Tibial nerve (tissue), 4 donors: ENCODE measurements around the gene XIST. TPM values are rescaled to one million over a fixed set of nuclear protein-coding genes. Genes with fewer than 3 reads are reported as not detected.
"Not testable (repeated sequence)": the region's sequence is repeated elsewhere in the genome, so short reads cannot be mapped to it uniquely, and the experiment has no call there.

ENCODE experiments used
- DNase-seq, 2 donors: peaks; one replicate each; pipeline ENCODE4 v3.0.0-alpha.2; 2019; ENCODE audit warnings: low spot score in 2 of 2
- H3K27ac ChIP-seq, 4 donors: fragments of 200-600 bp; sonication (generic) in 3 of 4; one replicate each; pipeline ENCODE4 v1.5.1; 2017 to 2019; ENCODE audit warnings: mild to moderate bottlenecking in 1 of 4
- H3K27me3 ChIP-seq, 2 donors: fragments of 200-600 bp; sonication (generic) in 1 of 2; one replicate each; pipeline versions ENCODE4 v1.5.1 to v1.6.0; 2017 to 2019
- H3K36me3 ChIP-seq, 3 donors: fragments of 200-600 bp; sonication (generic); one replicate each; pipeline ENCODE4 v1.5.1; 2018 to 2019
- H3K4me1 ChIP-seq, 4 donors: fragments of 200-600 bp; sonication (generic) in 3 of 4; one replicate each; pipeline ENCODE4 v1.5.1; 2017 to 2019
- H3K4me3 ChIP-seq, 4 donors: fragments of 200-600 bp; sonication (generic) in 3 of 4; one replicate each; pipeline ENCODE4 v1.5.1; 2017 to 2019; ENCODE audit warnings: mild to moderate bottlenecking in 1 of 4, moderate library complexity in 1 of 4
- H3K9me3 ChIP-seq, 4 donors: fragments of 200-600 bp; sonication (generic) in 3 of 4; one replicate each; pipeline ENCODE4 v1.5.1; 2017 to 2019
- CTCF ChIP-seq, 5 experiments: fragments of 200-600 bp in 3 of 5; fragments of 450-650 bp in 2 of 5; sonication (generic) in 3 of 5; IDR thresholded peaks; one replicate each; pipeline ENCODE4 v1.5.1; 2016 to 2019; ENCODE audit warnings: antibody characterized with exemption in 5 of 5, mild to moderate bottlenecking in 3 of 5, moderate library complexity in 2 of 5
- EP300 ChIP-seq, 2 donors: sonication (generic); formaldehyde crosslinking; IDR thresholded peaks; one replicate each; pipeline ENCODE4 v1.6.1; 2017; ENCODE audit warnings: antibody characterized with exemption in 2 of 2, mild to moderate bottlenecking in 1 of 2
- POLR2A ChIP-seq, 2 donors: fragments of 450-650 bp; IDR thresholded peaks; one replicate each; pipeline ENCODE4 v1.6.1; 2017; ENCODE audit warnings: antibody characterized with exemption in 2 of 2, mild to moderate bottlenecking in 2 of 2, moderate library complexity in 2 of 2
- WGBS, 2 donors: methylation state at CpG; one replicate each; pipeline ENCODE4 v1.1.5; 2018; 5-methylcytosine and 5-hydroxymethylcytosine counted together
- total RNA-seq, 4 donors: library from RNA; depleted of rRNA; stranded (reverse); fragments of >200 nt; gene quantifications; one replicate each; pipeline ENCODE4 v1.1.0, GENCODE V29; 2016

The XIST gene
- total RNA-seq, 4 donors from 2014 or later: 5.5 to 502 (median 219) TPM

GRCh38 chrX:73825569-73825968 is 26.9 kb downstream of the XIST start:
- 19 to 33% methylated on average over 1 of the region's 1 CpG for WGBS, 2 donors
- no peaks in the 10 kb centered on the region for H3K36me3 ChIP-seq
- H3K4me3 ChIP-seq: no peak overlapping the region
- DNase-seq: no peak
- H3K4me1 ChIP-seq: no peaks in the 10 kb centered on the region
- H3K9me3 ChIP-seq: no peaks in the 10 kb centered on the region
- TF ChIP-seq CTCF (IDR thresholded peaks at IDR 0.05) (no peak), POLR2A (IDR thresholded peaks at IDR 0.05) (no peak), EP300 (IDR thresholded peaks at IDR 0.05) (no peak)
- no peak overlapping the region for H3K27ac ChIP-seq
- no peaks in the 10 kb centered on the region for H3K27me3 ChIP-seq

DNA sequence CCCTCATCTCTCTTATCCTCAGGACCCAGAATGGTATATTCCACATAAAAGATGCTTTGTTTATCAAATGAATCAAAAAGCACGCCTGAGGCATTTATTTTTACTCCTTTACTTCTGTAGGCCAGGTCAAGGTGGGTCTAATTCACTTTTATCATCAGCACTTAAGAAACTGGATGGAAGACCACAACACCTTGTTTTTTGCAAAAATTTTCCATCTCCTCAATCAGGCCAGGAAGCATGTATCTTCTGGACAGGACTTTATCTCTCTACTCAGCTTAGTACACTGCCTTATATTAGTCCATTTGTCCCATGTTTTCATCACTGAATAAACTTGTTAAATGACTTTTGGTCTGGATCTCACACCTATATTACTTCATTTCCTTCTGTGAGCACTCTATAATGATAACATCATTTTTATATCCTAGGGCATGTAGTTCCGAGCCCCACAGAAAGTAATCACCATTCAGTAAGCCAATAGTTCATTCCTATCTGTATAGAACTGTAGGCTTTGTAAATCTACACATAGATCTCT is 29.0 kb downstream of the XIST start:
- Histone ChIP-seq H3K9me3 (no peaks in the 10 kb centered on the region), H3K27ac (no peak overlapping the region), H3K36me3 (no peaks in the 10 kb centered on the region), H3K27me3 (no peaks in the 10 kb centered on the region), H3K4me1 (no peaks in the 10 kb centered on the region), H3K4me3 (no peak overlapping the region)
- DNase-seq: no peak
- 77 to 86% methylated on average over 2 of the region's 2 CpGs for WGBS, 2 donors
- TF ChIP-seq CTCF (IDR thresholded peaks at IDR 0.05): no peak
- no peak for TF ChIP-seq EP300 (IDR thresholded peaks at IDR 0.05)

GRCh38 chrX:73822775-73823174 is 29.7 kb downstream of the XIST start:
- no peaks in the 10 kb centered on the region for H3K4me1 ChIP-seq
- no peak for DNase-seq
- TF ChIP-seq CTCF (IDR thresholded peaks at IDR 0.05) (no peak), EP300 (IDR thresholded peaks at IDR 0.05) (no peak), POLR2A (IDR thresholded peaks at IDR 0.05) (no peak)
- WGBS, 2 donors: 69 to 83% methylated on average over 4 of the region's 4 CpGs
- no peaks in the 10 kb centered on the region for H3K27me3 ChIP-seq
- no peaks in the 10 kb centered on the region for H3K9me3 ChIP-seq
- H3K4me3 ChIP-seq: no peak overlapping the region
- no peaks in the 10 kb centered on the region for H3K36me3 ChIP-seq
- H3K27ac ChIP-seq: no peak overlapping the region

GRCh38 chrX:73821921-73822559 is 30.5 kb downstream of the XIST start:
- Histone ChIP-seq H3K4me3 (no peak overlapping the region), H3K9me3 (no peaks in the 10 kb centered on the region), H3K36me3 (no peaks in the 10 kb centered on the region), H3K27ac (no peak overlapping the region), H3K27me3 (no peaks in the 10 kb centered on the region), H3K4me1 (no peaks in the 10 kb centered on the region)
- DNase-seq: no peak
- TF ChIP-seq POLR2A (IDR thresholded peaks at IDR 0.05) (no peak), CTCF (IDR thresholded peaks at IDR 0.05) (no peak), EP300 (IDR thresholded peaks at IDR 0.05) (no peak)
- 88% methylated on average over 4 of the region's 4 CpGs for WGBS, 2 donors

DNA sequence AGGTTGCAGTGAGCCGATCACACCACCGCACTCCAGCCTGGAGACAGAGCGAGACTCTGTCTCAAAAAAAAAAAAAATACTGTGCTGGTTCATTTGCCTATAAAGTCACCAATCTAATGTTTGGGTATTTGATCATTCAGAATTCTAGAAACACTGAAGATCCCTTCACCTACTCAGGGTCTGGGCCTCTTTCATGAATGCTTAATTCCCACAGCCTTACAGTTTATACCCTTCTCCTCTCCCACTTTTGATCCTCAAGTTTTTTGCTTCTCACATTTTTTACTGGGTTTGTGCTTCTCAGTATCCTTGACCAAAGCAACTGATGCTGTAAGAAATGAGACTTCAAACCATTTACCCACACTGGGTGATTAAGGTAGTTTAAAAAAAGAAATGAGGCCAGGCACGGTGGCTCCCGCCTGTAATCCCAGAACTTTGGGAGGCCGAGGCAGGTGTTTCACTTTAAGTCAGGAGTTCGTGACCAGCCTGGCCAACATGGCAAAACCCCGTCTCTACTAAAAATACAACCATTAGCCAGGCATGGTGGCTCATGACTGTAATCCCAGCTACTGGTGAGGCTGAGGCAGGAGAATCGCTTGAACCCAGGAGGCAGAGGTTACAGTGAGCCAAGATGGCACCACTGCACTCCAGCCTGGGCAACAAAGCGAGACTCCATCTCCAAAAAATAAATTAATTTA is 32.5 kb downstream of the XIST start:
- not testable (repeated sequence) for H3K27ac ChIP-seq, H3K9me3 ChIP-seq, DNase-seq, H3K4me1 ChIP-seq, H3K4me3 ChIP-seq, H3K36me3 ChIP-seq, H3K27me3 ChIP-seq
- WGBS, 2 donors: 95 to 96% methylated on average over 10 of the region's 10 CpGs
